T-helper 2 cell treated with Interferon-gamma antibody and Interleukin-4, amounts not matched to agents 100 ng/mL and 5 ng/mL, for 36 hours (primary cell): Measurements from ENCODE around the gene ATP8B4. TPM values are rescaled to one million over a fixed set of nuclear protein-coding genes. Genes with fewer than 3 reads are reported as not detected.

Experiments used
- intact Hi-C: fragments of 100-400 bp; cut with micrococcal nuclease; formaldehyde crosslinking; loops from one replicate; pipeline ENCODE4 v1.15.1; 2023
- total RNA-seq: library from RNA; stranded (reverse); gene quantifications from 2 replicates; pipeline ENCODE4 v1.2.3, GENCODE V29; 2022

The ATP8B4 gene
- total RNA-seq, 1 donor from 2014 or later, result 22.5 TPM

GRCh38 chr15:50044406-50044805 is 74.6 kb downstream of the ATP8B4 start:
- intact Hi-C loops, result no loop called here

- intact Hi-C loops, result no loop called here
Observed at GRCh38 chr15:50042775-50043174, 76.3 kb downstream of the ATP8B4 start.

- intact Hi-C loops, result no loop called here
Observed at GRCh38 chr15:50030456-50030855, 88.6 kb downstream of the ATP8B4 start.

- intact Hi-C loops, result no loop called here
Observed at GRCh38 chr15:50028326-50028725, 90.7 kb downstream of the ATP8B4 start.

GRCh38 chr15:50024281-50024680 is 94.8 kb downstream of the ATP8B4 start:
- intact Hi-C loops, result no loop called here

GRCh38 chr15:50018491-50018890 is 100.5 kb downstream of the ATP8B4 start:
- intact Hi-C loops, result no loop called here

GRCh38 chr15:50017522-50017921 is 101.5 kb downstream of the ATP8B4 start:
- intact Hi-C loops, result no loop called here

- intact Hi-C loops, result no loop called here
Observed at GRCh38 chr15:50016951-50017350, 102.1 kb downstream of the ATP8B4 start.

- intact Hi-C loops, result no loop called here
Observed at GRCh38 chr15:50012790-50013189, 106.2 kb downstream of the ATP8B4 start.

- intact Hi-C loops, result no loop called here
Observed at GRCh38 chr15:50009634-50010033, 109.4 kb downstream of the ATP8B4 start.

GRCh38 chr15:50003786-50004334 is 115.2 kb downstream of the ATP8B4 start:
- intact Hi-C loops, result loop anchor here (1.0 to 5.0 kb wide), 3 partner anchors 133 to 769 kb away; no protein-coding TSS in a partner anchor

- intact Hi-C loops, result no loop called here
Observed at GRCh38 chr15:49991587-49991986, 127.4 kb downstream of the ATP8B4 start.

GRCh38 chr15:49990835-49991545 is 128.0 kb downstream of the ATP8B4 start:
- intact Hi-C loops, result no loop called here

- intact Hi-C loops, result no loop called here
Observed at GRCh38 chr15:49989498-49989897, 129.5 kb downstream of the ATP8B4 start.

- intact Hi-C loops, result no loop called here
Observed at GRCh38 chr15:49988766-49989165, 130.3 kb downstream of the ATP8B4 start.

- intact Hi-C loops, result no loop called here
Observed at GRCh38 chr15:49987896-49988295, 131.1 kb downstream of the ATP8B4 start.

- intact Hi-C loops, result no loop called here
Observed at GRCh38 chr15:49987198-49987785, 131.7 kb downstream of the ATP8B4 start.

- intact Hi-C loops, result no loop called here
Observed at GRCh38 chr15:49986326-49986725, 132.7 kb downstream of the ATP8B4 start.

- intact Hi-C loops, result no loop called here
Observed at GRCh38 chr15:49985463-49985862, 133.6 kb downstream of the ATP8B4 start.

GRCh38 chr15:49984436-49984835 is 134.6 kb downstream of the ATP8B4 start:
- intact Hi-C loops, result no loop called here

- intact Hi-C loops, result no loop called here
Observed at GRCh38 chr15:49982584-49982983, 136.4 kb downstream of the ATP8B4 start.

- intact Hi-C loops, result no loop called here
Observed at GRCh38 chr15:49979705-49980382, 139.2 kb downstream of the ATP8B4 start.
